ENCODE measurements around the gene PLXNA4. TPM values are rescaled to one million over a fixed set of nuclear protein-coding genes. Genes with fewer than 3 reads are reported as not detected.

The PLXNA4 gene
- total RNA-seq, 1 experiment from 2014 or later, result not detected

DNA sequence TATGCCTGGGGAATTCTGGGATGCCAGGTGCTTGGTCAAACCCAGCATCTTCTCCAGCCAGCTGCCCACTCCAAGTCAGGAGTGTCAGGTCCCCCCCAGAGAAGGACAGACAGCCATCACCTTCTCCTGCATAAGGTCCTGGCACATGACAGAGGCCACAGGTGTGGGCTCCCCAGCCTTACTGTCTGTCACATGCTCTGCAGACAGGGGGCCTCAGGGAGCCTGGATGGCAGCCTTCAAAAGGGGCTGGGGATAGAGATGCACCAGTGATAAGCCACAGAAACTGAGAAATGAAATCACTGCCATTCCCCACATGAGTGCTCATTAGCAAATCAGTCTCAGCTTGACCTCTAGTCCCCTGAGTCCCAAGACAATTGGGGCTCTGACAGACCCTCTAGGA, 72.9 kb downstream of the PLXNA4 start:
- Histone ChIP-seq H3K36me3 (no peaks in the 10 kb centered on the region), H3K27me3 (no peaks in the 10 kb centered on the region), H3K9me3 (no peaks in the 10 kb centered on the region), H3K4me3 (no peak overlapping the region)
- no peak for DNase-seq

- DNase-seq, result no peak
- H3K4me3 ChIP-seq, result no peak overlapping the region
- H3K9me3 ChIP-seq, result no peaks in the 10 kb centered on the region
- H3K27me3 ChIP-seq, result no peaks in the 10 kb centered on the region
- H3K36me3 ChIP-seq, result no peaks in the 10 kb centered on the region
Observed at GRCh38 chr7:132501956-132502355, 74.3 kb downstream of the PLXNA4 start.

- Histone ChIP-seq H3K9me3 (no peaks in the 10 kb centered on the region), H3K27me3 (no peaks in the 10 kb centered on the region), H3K36me3 (no peaks in the 10 kb centered on the region), H3K4me3 (no peak overlapping the region)
- DNase-seq, result peak; percentile 54
Observed at GRCh38 chr7:132500727-132501440, 75.4 kb downstream of the PLXNA4 start.

GRCh38 chr7:132499487-132499886, 76.8 kb downstream of the PLXNA4 start:
- H3K9me3 ChIP-seq, result no peaks in the 10 kb centered on the region
- no peak overlapping the region for H3K4me3 ChIP-seq
- no peaks in the 10 kb centered on the region for H3K27me3 ChIP-seq
- no peaks in the 10 kb centered on the region for H3K36me3 ChIP-seq
- DNase-seq, result no peak

- no peak for DNase-seq
- H3K27me3 ChIP-seq, result no peaks in the 10 kb centered on the region
- no peak overlapping the region for H3K4me3 ChIP-seq
- H3K36me3 ChIP-seq, result no peaks in the 10 kb centered on the region
- no peaks in the 10 kb centered on the region for H3K9me3 ChIP-seq
Observed at GRCh38 chr7:132499065-132499464, 77.2 kb downstream of the PLXNA4 start.

DNA sequence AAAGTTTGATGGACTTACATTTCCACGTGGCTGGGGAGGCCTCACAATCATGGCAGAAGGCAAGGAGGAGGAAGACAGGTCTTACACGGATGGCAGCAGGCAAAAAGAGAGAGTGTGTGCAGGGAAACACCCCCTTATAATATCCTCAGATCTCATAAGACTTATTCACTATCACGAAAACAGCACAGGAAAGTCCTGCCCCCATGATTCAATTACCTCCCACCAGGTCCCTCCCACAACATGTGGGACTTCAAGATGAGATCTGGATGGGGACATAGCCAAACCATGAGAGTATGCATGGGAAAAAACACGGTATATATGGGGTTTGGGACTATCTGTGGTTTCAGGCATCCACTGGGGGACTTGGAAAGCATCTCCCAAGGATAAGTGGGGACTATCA, 78.0 kb downstream of the PLXNA4 start:
- Histone ChIP-seq H3K36me3 (no peaks in the 10 kb centered on the region), H3K4me3 (no peak overlapping the region), H3K27me3 (no peaks in the 10 kb centered on the region), H3K9me3 (no peaks in the 10 kb centered on the region)
- no peak for DNase-seq

- Histone ChIP-seq H3K36me3 (no peaks in the 10 kb centered on the region), H3K9me3 (no peaks in the 10 kb centered on the region), H3K4me3 (no peak overlapping the region), H3K27me3 (no peaks in the 10 kb centered on the region)
- no peak for DNase-seq
Observed at GRCh38 chr7:132497098-132497497, 79.2 kb downstream of the PLXNA4 start.

GRCh38 chr7:132495936-132496335, 80.3 kb downstream of the PLXNA4 start:
- DNase-seq, result no peak
- H3K36me3 ChIP-seq, result no peaks in the 10 kb centered on the region
- H3K9me3 ChIP-seq, result no peaks in the 10 kb centered on the region
- H3K27me3 ChIP-seq, result no peaks in the 10 kb centered on the region
- no peak overlapping the region for H3K4me3 ChIP-seq

DNA sequence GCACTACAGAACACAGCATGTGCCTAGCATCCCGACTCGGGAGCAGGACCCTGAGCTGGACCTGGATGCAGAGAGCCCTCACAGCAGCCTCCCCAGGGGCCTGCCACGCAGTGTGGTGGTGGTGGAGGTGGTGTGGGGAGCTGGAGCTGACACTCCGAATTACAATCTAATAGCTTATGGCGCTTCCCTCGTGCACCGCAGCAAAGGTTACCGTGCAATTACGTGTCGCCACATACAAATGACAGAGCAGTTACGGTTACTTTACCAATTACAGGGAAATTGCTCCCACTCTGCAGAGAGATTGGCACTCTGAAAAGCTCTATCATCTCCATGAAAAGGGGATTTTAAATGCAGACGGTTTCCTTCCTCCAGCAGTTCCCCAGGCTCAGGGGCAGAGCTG, 81.8 kb downstream of the PLXNA4 start:
- no peak overlapping the region for H3K4me3 ChIP-seq
- H3K36me3 ChIP-seq, result no peaks in the 10 kb centered on the region
- no peaks in the 10 kb centered on the region for H3K27me3 ChIP-seq
- DNase-seq, result no peak
- no peaks in the 10 kb centered on the region for H3K9me3 ChIP-seq

DNA sequence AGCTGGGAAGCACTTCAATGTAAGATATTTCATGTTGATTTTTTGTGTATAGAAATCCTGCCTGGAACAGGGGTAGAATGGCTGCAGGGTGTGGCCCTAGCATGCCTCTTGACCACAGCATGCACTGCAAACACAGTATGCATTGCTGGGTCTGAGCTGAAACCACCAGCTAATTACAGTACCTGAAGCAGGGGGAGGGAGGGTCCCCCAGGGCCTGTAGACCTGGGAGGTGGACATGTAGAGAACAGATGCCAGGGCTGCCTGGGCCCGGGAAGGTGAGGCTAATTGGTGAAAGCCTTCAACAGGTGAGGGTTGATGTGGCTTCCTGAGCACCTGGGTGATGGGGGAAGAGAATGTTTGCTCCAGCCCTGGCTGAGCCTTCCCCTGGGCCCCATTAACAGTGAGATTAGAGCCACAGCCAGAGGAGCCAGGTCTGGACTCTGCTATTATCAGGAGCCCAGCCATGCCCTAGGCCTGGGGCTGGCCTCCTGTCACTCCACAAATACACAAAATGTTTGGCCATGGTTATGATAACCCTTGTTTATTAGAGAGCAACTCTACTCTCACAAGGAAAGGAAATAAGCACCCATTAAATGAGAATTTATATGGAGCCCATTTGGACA, 83.3 kb downstream of the PLXNA4 start:
- Histone ChIP-seq H3K9me3 (no peaks in the 10 kb centered on the region), H3K27me3 (no peaks in the 10 kb centered on the region), H3K36me3 (no peaks in the 10 kb centered on the region), H3K4me3 (no peak overlapping the region)
- DNase-seq, result no peak

DNA sequence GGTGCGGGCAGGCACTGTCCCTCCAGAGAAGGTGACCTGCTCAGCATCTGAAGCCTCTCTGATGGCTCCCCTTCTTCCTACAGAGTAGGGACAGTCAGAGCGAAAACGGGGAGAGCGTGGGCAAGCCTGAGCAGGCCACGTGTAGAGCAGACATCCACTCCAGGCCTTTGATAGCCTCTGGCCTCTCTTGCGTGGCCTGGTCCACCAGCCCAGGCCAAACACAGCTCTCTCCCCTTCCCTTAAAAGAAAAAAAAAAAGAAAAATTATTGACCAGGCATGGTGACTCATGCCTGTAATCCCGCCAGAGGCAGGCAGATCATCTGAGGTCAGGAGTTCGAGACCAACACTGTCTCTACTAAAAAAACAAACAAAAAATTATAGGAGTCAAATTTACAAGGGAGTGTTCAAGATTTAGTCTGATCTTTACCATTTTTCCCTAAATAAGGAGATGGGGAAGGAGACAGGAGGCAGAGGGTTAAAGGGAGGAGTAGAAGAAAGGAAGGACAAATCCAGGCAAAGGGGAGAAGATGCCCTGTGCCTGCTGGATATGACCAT, 84.8 kb downstream of the PLXNA4 start:
- Histone ChIP-seq H3K27me3 (peaks cover 3% of the 10 kb centered on the region), H3K9me3 (no peaks in the 10 kb centered on the region), H3K4me3 (no peak overlapping the region), H3K36me3 (no peaks in the 10 kb centered on the region)
- peak; percentile 24 for DNase-seq

GRCh38 chr7:132490474-132490873, 85.8 kb downstream of the PLXNA4 start:
- H3K27me3 ChIP-seq, result peaks cover 3% of the 10 kb centered on the region
- H3K4me3 ChIP-seq, result no peak overlapping the region
- DNase-seq, result no peak
- H3K36me3 ChIP-seq, result no peaks in the 10 kb centered on the region
- H3K9me3 ChIP-seq, result no peaks in the 10 kb centered on the region

DNA sequence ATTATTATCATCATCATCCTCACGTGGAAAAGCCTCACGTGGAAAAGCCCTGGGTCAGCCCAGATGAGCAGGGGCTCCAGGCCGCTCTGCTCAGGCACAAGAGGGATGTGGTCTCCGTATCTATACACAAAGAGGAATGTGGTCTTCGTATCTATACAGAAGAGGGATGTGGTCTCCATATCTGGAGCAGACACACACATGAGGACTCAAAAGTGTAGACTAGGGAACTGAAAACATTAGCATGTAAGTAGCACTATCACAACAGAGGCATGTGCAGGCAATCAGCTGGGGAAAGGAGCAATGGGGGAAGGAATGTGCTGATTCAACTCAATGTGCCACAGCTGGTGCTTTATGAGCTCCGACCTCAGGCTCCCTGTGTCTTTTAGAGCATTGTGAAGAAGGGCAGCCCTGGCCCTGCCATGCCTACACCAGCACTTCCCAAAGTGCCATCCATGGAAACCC, 86.5 kb downstream of the PLXNA4 start:
- Histone ChIP-seq H3K4me3 (no peak overlapping the region), H3K36me3 (no peaks in the 10 kb centered on the region), H3K9me3 (no peaks in the 10 kb centered on the region), H3K27me3 (peaks cover 3% of the 10 kb centered on the region)
- DNase-seq, result no peak

- Histone ChIP-seq H3K36me3 (no peaks in the 10 kb centered on the region), H3K4me3 (no peak overlapping the region), H3K9me3 (no peaks in the 10 kb centered on the region), H3K27me3 (peaks cover 3% of the 10 kb centered on the region)
- DNase-seq, result peak; percentile 4
Observed at GRCh38 chr7:132488634-132489302, 87.5 kb downstream of the PLXNA4 start.

- peaks cover 3% of the 10 kb centered on the region for H3K27me3 ChIP-seq
- no peak for DNase-seq
- H3K4me3 ChIP-seq, result no peak overlapping the region
- H3K9me3 ChIP-seq, result no peaks in the 10 kb centered on the region
- no peaks in the 10 kb centered on the region for H3K36me3 ChIP-seq
Observed at GRCh38 chr7:132486274-132486610, 90.0 kb downstream of the PLXNA4 start.

GRCh38 chr7:132485600-132486273, 90.5 kb downstream of the PLXNA4 start:
- Histone ChIP-seq H3K4me3 (no peak overlapping the region), H3K36me3 (no peaks in the 10 kb centered on the region), H3K9me3 (no peaks in the 10 kb centered on the region), H3K27me3 (peaks cover 3% of the 10 kb centered on the region)
- peak; percentile 9 for DNase-seq

GRCh38 chr7:132485136-132485535, 91.1 kb downstream of the PLXNA4 start:
- Histone ChIP-seq H3K36me3 (no peaks in the 10 kb centered on the region), H3K4me3 (no peak overlapping the region), H3K27me3 (peaks cover 3% of the 10 kb centered on the region), H3K9me3 (no peaks in the 10 kb centered on the region)
- DNase-seq, result no peak

All from MG63 (cell line).